IMR-90 (cell line): ENCODE results near the gene KRTAP5-4. TPM values are rescaled to one million over a fixed set of nuclear protein-coding genes. Genes with fewer than 3 reads are reported as not detected.

Source experiments
- ATAC-seq: fragments of 200-7000 bp; cut with Tn5 transposase; 2 replicates; pipeline ENCODE4 v1.9.1; 2020; ENCODE audit warnings: low read depth, mild to moderate bottlenecking, moderate library complexity
- BruUV-seq: library from RNA; stranded (reverse); fragments of 400-500 nt; replicated peaks from 2 replicates; lab custom pipeline; 2021; lab: Mats Ljungman, UMichigan
- CTCF ChIA-PET: fragments of 300-600 bp; formaldehyde crosslinking; extraction: SDS; loops from one replicate; lab custom pipeline; 2021; ENCODE audit warnings: antibody characterized with exemption; lab: Yijun Ruan, JAX
- POLR2A ChIA-PET: fragments of 300-600 bp; sonication (Branson Sonifier 250); formaldehyde crosslinking; loops from one replicate; lab custom pipeline; 2022; ENCODE audit warnings: antibody characterized with exemption; ENCODE audit not compliant: unreplicated experiment; lab: Charles Lee
- DNase-seq: peaks from one replicate; pipeline ENCODE4 v3.0.0; 2013
- H2AFZ ChIP-seq: replicated peaks from 2 replicates; pipeline ENCODE3; 2013; ENCODE audit warnings: low read length, mild to moderate bottlenecking; ENCODE audit not compliant: poor library complexity
- H2AK5ac ChIP-seq: 2 replicates; pipeline ENCODE4 v1.6.1; 2013; ENCODE audit warnings: low read depth, low read length, inconsistent platforms
- H2AK9ac ChIP-seq: replicated peaks from 2 replicates; pipeline ENCODE3; 2013; ENCODE audit warnings: mild to moderate bottlenecking, low read depth, low read length, moderate library complexity; ENCODE audit not compliant: poor library complexity
- H2BK120ac ChIP-seq: 2 replicates; pipeline ENCODE4 v1.6.1; 2013; ENCODE audit warnings: low read depth, low read length, inconsistent platforms
- H2BK15ac ChIP-seq: 3 replicates; pipeline ENCODE4 v1.6.1; 2013; ENCODE audit warnings: low read depth, low read length, inconsistent platforms
- H2BK20ac ChIP-seq: 2 replicates; pipeline ENCODE4 v1.6.1; 2013; ENCODE audit warnings: low read depth, mild to moderate bottlenecking, inconsistent platforms, low read length, moderate library complexity
- H2BK5ac ChIP-seq: 2 replicates; pipeline ENCODE4 v1.6.1; 2013; ENCODE audit warnings: mild to moderate bottlenecking, low read depth, low read length, inconsistent platforms; ENCODE audit not compliant: poor library complexity, severe bottlenecking
- H3K14ac ChIP-seq: replicated peaks from 2 replicates; pipeline ENCODE4 v1.6.1; 2013; ENCODE audit warnings: low read depth, low read length, inconsistent platforms
- H3K18ac ChIP-seq: 2 replicates; pipeline ENCODE4 v1.6.1; 2013; ENCODE audit warnings: low read depth, low read length, control low read depth
- H3K23ac ChIP-seq: 2 replicates; pipeline ENCODE4 v1.6.1; 2013; ENCODE audit warnings: low read depth, low read length, inconsistent platforms
- H3K27ac ChIP-seq: 2 replicates; pipeline ENCODE4 v1.5.1; 2013; ENCODE audit warnings: mild to moderate bottlenecking, control low read depth, low read length; ENCODE audit not compliant: insufficient read depth
- H3K27me3 ChIP-seq: 2 replicates; pipeline ENCODE4 v1.6.1; 2013; ENCODE audit warnings: low read length; ENCODE audit not compliant: control insufficient read depth, insufficient read depth
- H3K36me3 ChIP-seq: 2 replicates; pipeline ENCODE4 v1.6.1; 2013; ENCODE audit warnings: low read length, mixed read lengths; ENCODE audit not compliant: control insufficient read depth, insufficient read depth
- H3K4ac ChIP-seq: 2 replicates; pipeline ENCODE4 v1.6.1; 2013; ENCODE audit warnings: low read depth, low read length, inconsistent platforms
- H3K4me1 ChIP-seq: 2 replicates; pipeline ENCODE4 v1.6.1; 2013; ENCODE audit warnings: low read length, mixed read lengths; ENCODE audit not compliant: control insufficient read depth, insufficient read depth
- H3K4me2 ChIP-seq: 2 replicates; pipeline ENCODE4 v1.6.1; 2013; ENCODE audit warnings: low read depth, mild to moderate bottlenecking, control low read depth, low read length, moderate library complexity
- H3K4me3 ChIP-seq: 2 replicates; pipeline ENCODE4 v1.5.1; 2013; ENCODE audit warnings: low read depth, mild to moderate bottlenecking, control low read depth, low read length, moderate library complexity; ENCODE audit not compliant: insufficient read depth
- H3K56ac ChIP-seq: 2 replicates; pipeline ENCODE4 v1.6.1; 2013; ENCODE audit warnings: low read length, inconsistent platforms; ENCODE audit not compliant: insufficient read depth; ENCODE audit errors: extremely low read depth
- H3K79me1 ChIP-seq, 2 experiments: 2 replicates each; pipeline ENCODE4 v1.6.1; 2013; ENCODE audit warnings: low read length in 2 of 2, inconsistent platforms in 1 of 2, low read depth in 1 of 2
- H3K9ac ChIP-seq: 2 replicates; pipeline ENCODE4 v1.6.1; 2013; ENCODE audit warnings: low read depth, low read length, control low read depth
- H3K9me1 ChIP-seq: 2 replicates; pipeline ENCODE4 v1.6.1; 2013; ENCODE audit warnings: low read length, inconsistent platforms; ENCODE audit not compliant: insufficient read depth
- H3K9me3 ChIP-seq: 2 replicates; pipeline ENCODE4 v1.6.1; 2013; ENCODE audit warnings: low read length; ENCODE audit not compliant: control insufficient read depth, insufficient read depth
- H4K20me1 ChIP-seq: 2 replicates; pipeline ENCODE4 v1.6.1; 2013; ENCODE audit warnings: low read length, inconsistent platforms; ENCODE audit not compliant: insufficient read depth
- H4K5ac ChIP-seq: 2 replicates; pipeline ENCODE4 v1.6.1; 2013; ENCODE audit warnings: mild to moderate bottlenecking, low read depth, low read length, control low read depth
- H4K8ac ChIP-seq, 2 experiments: 2 replicates each; pipeline ENCODE4 v1.6.1; 2013; ENCODE audit warnings: low read depth in 2 of 2, low read length in 2 of 2, control low read depth in 1 of 2, inconsistent platforms in 1 of 2
- H4K91ac ChIP-seq: 2 replicates; pipeline ENCODE4 v1.6.1; 2013; ENCODE audit warnings: low read depth, low read length, inconsistent platforms; ENCODE audit not compliant: insufficient read depth
- BHLHE40 ChIP-seq: fragments of 150-350 bp; IDR thresholded peaks from 2 replicates; pipeline ENCODE4 v1.6.1; 2016; ENCODE audit warnings: mild to moderate bottlenecking, low read depth, low read length
- CEBPB ChIP-seq: IDR thresholded peaks from 2 replicates; pipeline ENCODE4 v1.6.1; 2012; ENCODE audit warnings: low read depth, low read length, improper control_type of control experiment
- CHD1 ChIP-seq: IDR thresholded peaks from 2 replicates; pipeline ENCODE4 v1.6.1; 2012; ENCODE audit warnings: low read depth, low read length, improper control_type of control experiment
- CTCF ChIP-seq: conservative IDR thresholded peaks from 2 replicates; pipeline ENCODE4 v1.5.1; 2012; ENCODE audit warnings: mild to moderate bottlenecking, low read depth, low read length, improper control_type of control experiment
- ELK1 ChIP-seq: fragments of 150-350 bp; IDR thresholded peaks from 2 replicates; pipeline ENCODE4 v1.6.1; 2016; ENCODE audit warnings: low read depth, mild to moderate bottlenecking, low read length, moderate library complexity, borderline replicate concordance
- FOS ChIP-seq: fragments of 150-350 bp; IDR thresholded peaks from 2 replicates; pipeline ENCODE4 v1.6.1; 2016; ENCODE audit warnings: low read depth, low read length
- MAFK ChIP-seq: IDR thresholded peaks from 2 replicates; pipeline ENCODE4 v1.6.1; 2012; ENCODE audit warnings: low read depth, low read length, improper control_type of control experiment
- MAZ ChIP-seq: IDR thresholded peaks from 2 replicates; pipeline ENCODE4 v1.6.1; 2012; ENCODE audit warnings: low read depth, mild to moderate bottlenecking, low read length, improper control_type of control experiment, moderate library complexity, borderline replicate concordance
- MXI1 ChIP-seq: IDR thresholded peaks from 2 replicates; pipeline ENCODE4 v1.6.1; 2012; ENCODE audit warnings: low read depth, mild to moderate bottlenecking, low read length, moderate library complexity, borderline replicate concordance
- NFE2L2 ChIP-seq: fragments of 150-350 bp; IDR thresholded peaks from 2 replicates; pipeline ENCODE4 v1.6.1; 2016; ENCODE audit warnings: low read depth, mild to moderate bottlenecking, low read length
- POLR2A ChIP-seq: IDR thresholded peaks from 2 replicates; pipeline ENCODE4 v1.6.1; 2012; ENCODE audit warnings: mild to moderate bottlenecking, low read depth, low read length
- RAD21 ChIP-seq: IDR thresholded peaks from 2 replicates; pipeline ENCODE4 v1.6.1; 2012; ENCODE audit warnings: low read length, improper control_type of control experiment
- RCOR1 ChIP-seq: IDR thresholded peaks from 2 replicates; pipeline ENCODE4 v1.6.1; 2012; ENCODE audit warnings: mild to moderate bottlenecking, low read length, improper control_type of control experiment; ENCODE audit not compliant: insufficient replicate concordance
- SMC3 ChIP-seq: fragments of 150-350 bp; IDR thresholded peaks from 2 replicates; pipeline ENCODE4 v1.6.1; 2016; ENCODE audit warnings: low read depth, mild to moderate bottlenecking, antibody characterized with exemption, low read length, moderate library complexity
- USF2 ChIP-seq: fragments of 150-350 bp; IDR thresholded peaks from 2 replicates; pipeline ENCODE4 v1.6.1; 2017; ENCODE audit warnings: mild to moderate bottlenecking, antibody characterized with exemption, low read length, low read depth
- WGBS, 2 experiments: methylation state at CpG; one replicate each; pipeline versions ENCODE4 v1.1.5 to v1.1.7; 2013; ENCODE audit warnings: missing lambda C conversion rate in 2 of 2; ENCODE audit not compliant: insufficient read length in 1 of 2; ENCODE audit errors: extremely low coverage in 2 of 2; 5-methylcytosine and 5-hydroxymethylcytosine counted together
- dilution Hi-C: fragments of 300-500 bp; cut with HindIII; formaldehyde crosslinking; loops from one replicate; pipeline ENCODE4 v1.14.3; 2018; ENCODE audit warnings: low sequenced_read_pairs; ENCODE audit not compliant: unreplicated experiment
- in situ Hi-C: fragments of 300-500 bp; cut with MboI; formaldehyde crosslinking; loops from 3 replicates; pipeline ENCODE4 v1.14.3; 2019; ENCODE audit warnings: low sequenced_read_pairs, inconsistent platforms, mixed read lengths
- intact Hi-C: fragments of 100-400 bp; cut with micrococcal nuclease; formaldehyde crosslinking; loops from 2 replicates; pipeline ENCODE4 v1.10.0; 2022
- polyA plus RNA-seq, 3 experiments: library from polyadenylated mRNA; depleted of rRNA; stranded (reverse); fragments of >200 nt; gene quantifications; 2 replicates each; pipeline ENCODE4 v1.2.3, GENCODE V29; 2012; ENCODE audit warnings: low replicate concordance in 1 of 3
- total RNA-seq: library from RNA; depleted of rRNA; stranded (reverse); fragments of >200 nt; gene quantifications from 2 replicates; pipeline ENCODE4 v1.2.3, GENCODE V29; 2012

The KRTAP5-4 gene
- total and polyA plus RNA-seq, 2 of the 4 experiments (the other 2 are of a cell fraction) = not detected

GRCh38 chr11:1598816-1599215 lies 23.1 kb downstream of the KRTAP5-4 start:
- H2AK5ac ChIP-seq = no peak overlapping the region
- in situ Hi-C loops (no loop called here), intact Hi-C loops (no loop called here), dilution Hi-C loops (no loop called here)
- no peak overlapping the region for H4K5ac ChIP-seq
- no peak for DNase-seq
- no peaks in the 10 kb centered on the region for H3K9me3 ChIP-seq
- H3K4me1 ChIP-seq = no peaks in the 10 kb centered on the region
- ATAC-seq = no peak
- no peak overlapping the region for H2BK15ac ChIP-seq
- no peaks in the 10 kb centered on the region for H3K36me3 ChIP-seq
- no TSS peak for BruUV-seq
- no peak overlapping the region for H3K4me2 ChIP-seq
- no peak overlapping the region for H3K4me3 ChIP-seq
- no peak overlapping the region for H3K9ac ChIP-seq
- no peak overlapping the region for H3K56ac ChIP-seq
- H3K79me1 ChIP-seq = no peaks in the 10 kb centered on the region
- CTCF ChIA-PET = no interaction called here
- TF ChIP-seq CTCF (no peak), RAD21 (no peak), FOS (no peak), USF2 (no peak), POLR2A (no peak), CHD1 (no peak), SMC3 (no peak), MAFK (no peak), CEBPB (no peak), ELK1 (no peak), NFE2L2 (no peak), RCOR1 (no peak), BHLHE40 (no peak), MXI1 (no peak), MAZ (no peak)
- no peak overlapping the region for H4K91ac ChIP-seq
- H2AK9ac ChIP-seq = no peak overlapping the region
- H3K23ac ChIP-seq = no peak overlapping the region
- H2AFZ ChIP-seq = no peak overlapping the region
- H2BK5ac ChIP-seq = no peak overlapping the region
- no peak overlapping the region for H2BK120ac ChIP-seq
- peaks cover 40% of the 10 kb centered on the region for H3K27me3 ChIP-seq
- H3K18ac ChIP-seq = no peak overlapping the region
- H4K8ac ChIP-seq = no peak overlapping the region
- no CpG with 5 or more reads among the region's 6 CpGs for WGBS, 2 experiments
- H4K20me1 ChIP-seq = no peaks in the 10 kb centered on the region
- POLR2A ChIA-PET = no interaction called here
- no peaks in the 10 kb centered on the region for H3K9me1 ChIP-seq
- H3K4ac ChIP-seq = no peak overlapping the region
- no peak overlapping the region for H3K14ac ChIP-seq
- H3K27ac ChIP-seq = no peak overlapping the region
- no peak overlapping the region for H2BK20ac ChIP-seq
